Measurements from ENCODE around the gene UNC79.

DNA sequence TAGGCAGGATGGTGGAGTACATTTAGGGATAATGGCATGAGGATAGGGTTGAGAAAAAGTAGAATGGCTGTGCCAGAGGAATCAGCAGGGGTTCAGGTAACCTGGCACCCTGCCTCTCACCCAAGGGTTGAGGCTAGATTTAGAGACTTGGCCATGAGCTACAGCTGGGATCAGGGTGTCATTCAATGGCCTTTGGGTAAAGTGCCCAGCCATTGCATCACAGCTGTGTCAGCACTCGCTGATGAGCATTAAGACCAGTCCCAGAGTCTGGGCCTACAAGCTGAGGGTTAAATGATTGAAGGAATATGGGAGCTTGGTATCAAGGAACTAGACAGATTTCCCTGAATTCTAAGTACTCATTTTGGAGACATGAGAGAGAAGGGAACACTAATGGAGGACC, 243.6 kb downstream of the UNC79 start:
- TF ChIP-seq CTCF (IDR thresholded peaks at IDR 0.05) (no peak), POLR2A (IDR thresholded peaks at IDR 0.05) (no peak)
